Endothelial cell of umbilical vein (primary cell): ENCODE measurements around the gene COL6A3. TPM values are rescaled to one million over a fixed set of nuclear protein-coding genes. Genes with fewer than 3 reads are reported as not detected.

Experiments used
- BruUV-seq: library from RNA; stranded (reverse); fragments of 400-500 nt; replicated peaks from 2 replicates; lab custom pipeline; 2021; lab: Mats Ljungman, UMichigan
- CTCF ChIA-PET: fragments of 300-600, 350-600 bp; sonication (Branson Sonifier 250); formaldehyde crosslinking; loops from one replicate; lab custom pipeline; 2021; ENCODE audit warnings: antibody characterized with exemption, inconsistent platforms; lab: Charles Lee
- POLR2A ChIA-PET: fragments of 300-600, 350-600 bp; sonication (Branson Sonifier 250); formaldehyde crosslinking; loops from one replicate; lab custom pipeline; 2021; ENCODE audit warnings: antibody characterized with exemption, inconsistent platforms; lab: Charles Lee
- DNase-seq: peaks from one replicate; pipeline ENCODE4 v3.0.0-alpha.2; 2011; ENCODE audit warnings: low read depth, low spot score
- FAIRE-seq: peaks from 2 replicates; lab custom pipeline; 2011; peaks lifted over from hg19 to GRCh38; lab: Jason Lieb, UNC
- H2AFZ ChIP-seq: 2 replicates; pipeline ENCODE4 v1.6.0; 2012; ENCODE audit warnings: low read depth, low read length, control low read depth, inconsistent platforms
- H3K27ac ChIP-seq: 2 replicates; pipeline ENCODE4 v1.5.1; 2011; ENCODE audit warnings: low read depth, mild to moderate bottlenecking, control low read depth, low read length, moderate library complexity; ENCODE audit not compliant: insufficient read depth
- H3K27me3 ChIP-seq, 2 experiments: 2 replicates each; pipeline versions ENCODE4 v1.6.0 to v1.6.1; 2011; ENCODE audit warnings: low read length in 2 of 2, mixed read lengths in 1 of 2; ENCODE audit not compliant: control insufficient read depth in 2 of 2, insufficient read depth in 2 of 2
- H3K36me3 ChIP-seq, 2 experiments: 2 replicates in 1 of 2; 3 replicates in 1 of 2; pipeline ENCODE4 v1.5.1; 2011; ENCODE audit warnings: low read length in 2 of 2, mild to moderate bottlenecking in 1 of 2, moderate library complexity in 1 of 2; ENCODE audit not compliant: control insufficient read depth in 2 of 2, insufficient read depth in 2 of 2; ENCODE audit errors: extremely low read depth in 1 of 2
- H3K4me1 ChIP-seq: 3 replicates; pipeline ENCODE4 v1.5.1; 2011; ENCODE audit warnings: mild to moderate bottlenecking, low read length; ENCODE audit not compliant: control insufficient read depth, insufficient read depth; ENCODE audit errors: extremely low read depth
- H3K4me2 ChIP-seq: 2 replicates; pipeline ENCODE4 v1.6.1; 2011; ENCODE audit warnings: low read length, control low read depth, mixed read lengths; ENCODE audit not compliant: insufficient read depth
- H3K4me3 ChIP-seq, 3 experiments: fragments of 200-600 bp in 1 of 3; sonication (generic), shearing (Covaris generic) in 1 of 3; replicated peaks in 1 of 3; 2 replicates each; pipeline ENCODE4 v1.5.1; 2011 to 2016; ENCODE audit warnings: control low read depth in 3 of 3, low read length in 3 of 3, mild to moderate bottlenecking in 2 of 3, inconsistent platforms in 1 of 3, low read depth in 1 of 3, moderate library complexity in 1 of 3; ENCODE audit not compliant: insufficient read depth in 1 of 3
- H3K79me2 ChIP-seq: 2 replicates; pipeline ENCODE4 v1.6.0; 2012; ENCODE audit warnings: low read length, inconsistent platforms; ENCODE audit not compliant: control insufficient read depth, insufficient read depth
- H3K9ac ChIP-seq: replicated peaks from 2 replicates; pipeline ENCODE3; 2011; ENCODE audit warnings: low read length, control low read depth; ENCODE audit not compliant: insufficient read depth; ENCODE audit errors: extremely low read depth
- H3K9me1 ChIP-seq: replicated peaks from 3 replicates; pipeline ENCODE4 v1.6.0; 2011; ENCODE audit warnings: mild to moderate bottlenecking, low read length; ENCODE audit not compliant: control insufficient read depth, insufficient read depth; ENCODE audit errors: extremely low read depth
- H3K9me3 ChIP-seq: replicated peaks from 2 replicates; pipeline ENCODE4 v1.5.1; 2012; ENCODE audit warnings: low read length, inconsistent platforms; ENCODE audit not compliant: control insufficient read depth, insufficient read depth
- H4K20me1 ChIP-seq: replicated peaks from 2 replicates; pipeline ENCODE3; 2011; ENCODE audit warnings: mild to moderate bottlenecking, low read length; ENCODE audit not compliant: control insufficient read depth, insufficient read depth; ENCODE audit errors: extremely low read depth
- CTCF ChIP-seq, 2 donors: IDR thresholded peaks; 1 replicate in 1 of 2; 2 replicates in 1 of 2; pipeline ENCODE4 v1.5.1; 2011; ENCODE audit warnings: low read length in 2 of 2, mild to moderate bottlenecking in 2 of 2, moderate library complexity in 2 of 2, control low read depth in 1 of 2, inconsistent platforms in 1 of 2, low read depth in 1 of 2; ENCODE audit not compliant: insufficient read depth in 1 of 2; ENCODE audit errors: extremely low read depth in 1 of 2
- EZH2 ChIP-seq: IDR thresholded peaks from 2 replicates; pipeline ENCODE4 v1.6.1; 2012; ENCODE audit warnings: borderline replicate concordance, low read depth, mild to moderate bottlenecking, moderate library complexity, low read length, inconsistent platforms; ENCODE audit not compliant: severe bottlenecking
- FOS ChIP-seq: IDR thresholded peaks from 2 replicates; pipeline ENCODE4 v1.6.1; 2011; ENCODE audit warnings: mild to moderate bottlenecking, low read length, moderate library complexity, borderline replicate concordance; ENCODE audit not compliant: insufficient read depth
- GATA2 ChIP-seq: IDR thresholded peaks from 2 replicates; pipeline ENCODE4 v1.7.0; 2011; ENCODE audit warnings: low read depth, mild to moderate bottlenecking, moderate library complexity, mixed read lengths, low read length; ENCODE audit not compliant: insufficient read length, insufficient read depth
- JUN ChIP-seq: IDR thresholded peaks from 2 replicates; pipeline ENCODE4 v1.6.1; 2011; ENCODE audit warnings: borderline replicate concordance, low read depth; ENCODE audit not compliant: insufficient read length, insufficient read depth
- MAX ChIP-seq: IDR thresholded peaks from 2 replicates; pipeline ENCODE4 v1.6.1; 2011; ENCODE audit not compliant: insufficient read depth, insufficient read length
- MYC ChIP-seq: IDR thresholded peaks from one replicate; pipeline ENCODE4 v1.6.1; 2011; ENCODE audit warnings: mild to moderate bottlenecking, low read depth, low read length
- POLR2A ChIP-seq: IDR thresholded peaks from 2 replicates; pipeline ENCODE4 v1.6.1; 2012; ENCODE audit warnings: low read depth, mild to moderate bottlenecking, control low read depth, low read length
- POLR2AphosphoS5 ChIP-seq: IDR thresholded peaks from 2 replicates; pipeline ENCODE4 v1.6.1; 2012; ENCODE audit warnings: low read depth, mild to moderate bottlenecking, control low read depth, low read length, moderate library complexity; ENCODE audit not compliant: insufficient read depth
- dilution Hi-C: fragments of 300-500 bp; cut with MboI; formaldehyde crosslinking; loops from one replicate; pipeline ENCODE4 v1.15.0; 2019; ENCODE audit warnings: low sequenced_read_pairs; ENCODE audit not compliant: extremely low pct_ligation_motif_present
- intact Hi-C: fragments of 100-400 bp; cut with micrococcal nuclease; formaldehyde crosslinking; loops from one replicate; pipeline ENCODE4 v1.10.0; 2022
- polyA plus RNA-seq, 4 experiments: library from polyadenylated mRNA; depleted of rRNA in 3 of 4; stranded (reverse) in 3 of 4; unstranded in 1 of 4; fragments of >200 nt; gene quantifications; 2 replicates each; pipeline versions ENCODE4 v1.2.1 to v1.2.3, GENCODE V29; 2011 to 2012; ENCODE audit warnings: missing spikeins in 1 of 4
- total RNA-seq: library from RNA; stranded (reverse); gene quantifications from 2 replicates; pipeline ENCODE4 v1.2.3, GENCODE V29; 2021

COL6A3 gene
- total and polyA plus RNA-seq, 2 donors (not counting 3 experiments of a cell fraction or from before 2014, with no cell fraction given), result 0.03 TPM; not detected in 1

DNA sequence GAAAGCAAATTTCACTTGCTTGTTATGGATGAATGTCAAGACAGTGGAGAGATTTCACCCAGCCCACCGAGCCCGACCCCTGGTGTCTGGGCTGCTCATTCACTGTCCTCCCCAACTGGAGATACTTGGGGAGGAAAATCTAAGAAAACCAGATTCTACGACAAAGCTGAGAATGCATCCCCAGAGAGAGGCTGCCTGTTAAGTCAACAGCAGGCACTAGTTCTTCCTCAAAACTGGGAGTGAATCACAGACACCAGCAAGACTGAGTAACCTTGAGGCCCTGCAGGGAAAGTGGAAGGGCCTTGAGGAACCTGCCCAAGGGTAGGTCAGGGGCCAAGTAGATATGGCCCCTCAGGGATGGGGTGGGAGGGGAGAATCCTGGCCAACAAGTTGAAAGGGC is 38.9 kb upstream of the COL6A3 start:
- H3K4me2 ChIP-seq, result no peak overlapping the region
- intact Hi-C loops (no loop called here), dilution Hi-C loops (no loop called here)
- ChIA-PET POLR2A (no interaction called here), CTCF (interaction anchor here (1.9 to 3.8 kb wide), 2 partner anchors 31 to 119 kb away, joined by 5 to 13 read pairs; no protein-coding TSS in a partner anchor)
- H3K9ac ChIP-seq, result no peak overlapping the region
- H3K4me1 ChIP-seq, result peaks cover 11% of the 10 kb centered on the region
- no peaks in the 10 kb centered on the region for H4K20me1 ChIP-seq
- DNase-seq (no peak), FAIRE-seq (no peak)
- no peaks in the 10 kb centered on the region for H3K79me2 ChIP-seq
- H2AFZ ChIP-seq, result no peak overlapping the region
- H3K36me3 ChIP-seq, result no peaks in the 10 kb centered on the region
- no peaks in the 10 kb centered on the region for H3K9me1 ChIP-seq
- no peak overlapping the region for H3K4me3 ChIP-seq
- no peak overlapping the region for H3K27ac ChIP-seq
- H3K9me3 ChIP-seq, result no peaks in the 10 kb centered on the region
- peaks cover 62 to 68% of the 10 kb centered on the region in 2 experiments for H3K27me3 ChIP-seq
- TF ChIP-seq POLR2A, result no peak
- TF ChIP-seq GATA2, result no peak
- no peak for TF ChIP-seq FOS
- no peak for TF ChIP-seq MYC
- TF ChIP-seq JUN, result no peak
- no peak for TF ChIP-seq POLR2AphosphoS5
- TF ChIP-seq MAX, result no peak
- TF ChIP-seq CTCF (IDR thresholded peaks at IDR 0.05; ENCODE audit: extremely low read depth in 1 of 2, insufficient read depth in 1 of 2, low read depth in 1 of 2, low read length in 2 of 2), result no peak
- no peak for TF ChIP-seq EZH2
- no TSS peak for BruUV-seq
